Esophagus muscularis mucosa (tissue), 4 donors: ENCODE measurements around the gene SCARB2. TPM values are rescaled to one million over a fixed set of nuclear protein-coding genes. Genes with fewer than 3 reads are reported as not detected.

Source experiments
- DNase-seq: peaks from one replicate; pipeline ENCODE4 v3.0.0-alpha.2; 2017; ENCODE audit errors: extremely low spot score
- H3K27ac ChIP-seq, 4 donors: fragments of 200-600 bp; sonication (generic); replicated peaks in 1 of 4; 1 replicate in 3 of 4; 2 replicates in 1 of 4; pipeline ENCODE4 v1.5.1; 2016 to 2019; ENCODE audit warnings: mild to moderate bottlenecking in 1 of 4
- H3K27me3 ChIP-seq, 4 donors: fragments of 200-600 bp; sonication (generic); one replicate each; pipeline versions ENCODE4 v1.5.1 to v1.6.0; 2016 to 2019
- H3K36me3 ChIP-seq, 4 donors: fragments of 200-600 bp; sonication (generic); one replicate each; pipeline ENCODE4 v1.5.1; 2016 to 2019
- H3K4me1 ChIP-seq, 4 donors: fragments of 200-600 bp; sonication (generic); one replicate each; pipeline ENCODE4 v1.5.1; 2016 to 2019
- H3K4me3 ChIP-seq, 4 donors: fragments of 200-600 bp; sonication (generic); 1 replicate in 2 of 4; 2 replicates in 2 of 4; pipeline ENCODE4 v1.5.1; 2016 to 2019; ENCODE audit warnings: mild to moderate bottlenecking in 4 of 4, moderate library complexity in 1 of 4
- H3K9me3 ChIP-seq, 4 donors: fragments of 200-600 bp; sonication (generic); 1 replicate in 3 of 4; 2 replicates in 1 of 4; pipeline ENCODE4 v1.5.1; 2016 to 2019
- CTCF ChIP-seq, 3 experiments: fragments of 200-600 bp in 2 of 3; fragments of 450-650 bp in 1 of 3; sonication (generic) in 2 of 3; IDR thresholded peaks; one replicate each; pipeline ENCODE4 v1.5.1; 2017 to 2019; ENCODE audit warnings: antibody characterized with exemption in 3 of 3, mild to moderate bottlenecking in 2 of 3, moderate library complexity in 1 of 3
- EP300 ChIP-seq: sonication (generic); formaldehyde crosslinking; IDR thresholded peaks from one replicate; pipeline ENCODE4 v1.6.1; 2017; ENCODE audit warnings: antibody characterized with exemption
- POLR2A ChIP-seq: fragments of 450-650 bp; IDR thresholded peaks from one replicate; pipeline ENCODE4 v1.6.1; 2017; ENCODE audit warnings: antibody characterized with exemption, moderate library complexity, mild to moderate bottlenecking, low read depth
- POLR2AphosphoS5 ChIP-seq, 2 donors: sonication (generic); formaldehyde crosslinking; IDR thresholded peaks; one replicate each; pipeline ENCODE4 v1.6.1; 2017; ENCODE audit warnings: antibody characterized with exemption in 2 of 2
- WGBS: methylation state at CpG from one replicate; pipeline ENCODE4 v1.1.5; 2018; 5-methylcytosine and 5-hydroxymethylcytosine counted together
- intact Hi-C: fragments of 100-400 bp; cut with DNase I; formaldehyde crosslinking; loops from one replicate; pipeline ENCODE4 v1.15.1; 2023
- total RNA-seq, 4 donors: library from RNA; depleted of rRNA; stranded (reverse); fragments of >200 nt; gene quantifications; one replicate each; pipeline versions ENCODE4 v1.1.0 to v1.2.1, GENCODE V29; 2016

SCARB2 gene
- total RNA-seq, 4 donors from 2014 or later: 89.3 to 118 (median 106) TPM

- Histone ChIP-seq H3K27ac (no peak overlapping the region), H3K4me3 (no peak overlapping the region), H3K4me1 (peaks cover 0 to 7% (median under 1%) of the 10 kb centered on the region in 4 donors), H3K9me3 (peaks cover 0 to 17% (median 10%) of the 10 kb centered on the region in 4 donors), H3K27me3 (no peaks in the 10 kb centered on the region), H3K36me3 (no peaks in the 10 kb centered on the region)
- DNase-seq: no peak
- TF ChIP-seq POLR2AphosphoS5 (IDR thresholded peaks at IDR 0.05) (no peak), POLR2A (no peak), CTCF (IDR thresholded peaks at IDR 0.05) (no peak), EP300 (no peak)
- WGBS: 92% methylated on average over 4 of the region's 4 CpGs
- intact Hi-C loops: no loop called here
Measured at GRCh38 chr4:76238236-76238635, 24.6 kb upstream of the SCARB2 start.

- no peak for DNase-seq
- WGBS: 58% methylated on average over 1 of the region's 1 CpG
- no peak for TF ChIP-seq CTCF (IDR thresholded peaks at IDR 0.05)
- TF ChIP-seq EP300: no peak
- TF ChIP-seq POLR2AphosphoS5 (IDR thresholded peaks at IDR 0.05): no peak
- TF ChIP-seq POLR2A: no peak
- Histone ChIP-seq H3K4me3 (no peak overlapping the region), H3K9me3 (peaks cover 0 to 13% (median 10%) of the 10 kb centered on the region in 4 donors), H3K36me3 (no peaks in the 10 kb centered on the region), H3K4me1 (peaks cover 0 to 19% (median 3%) of the 10 kb centered on the region in 4 donors), H3K27me3 (no peaks in the 10 kb centered on the region), H3K27ac (no peak overlapping the region)
- intact Hi-C loops: no loop called here
Measured at GRCh38 chr4:76235915-76236314, 22.3 kb upstream of the SCARB2 start.

- DNase-seq: no peak
- intact Hi-C loops: no loop called here
- TF ChIP-seq POLR2AphosphoS5 (IDR thresholded peaks at IDR 0.05): no peak
- no peak for TF ChIP-seq CTCF (IDR thresholded peaks at IDR 0.05)
- no peak for TF ChIP-seq EP300
- TF ChIP-seq POLR2A: no peak
- peaks cover 0 to 8% (median 8%) of the 10 kb centered on the region in 4 donors for H3K9me3 ChIP-seq
- WGBS: 92% methylated on average over 2 of the region's 2 CpGs
- no peak overlapping the region for H3K4me3 ChIP-seq
- H3K27ac ChIP-seq: no peak overlapping the region
- H3K36me3 ChIP-seq: no peaks in the 10 kb centered on the region
- H3K27me3 ChIP-seq: no peaks in the 10 kb centered on the region
- H3K4me1 ChIP-seq: peaks cover 0 to 19% (median 3%) of the 10 kb centered on the region in 4 donors
Measured at GRCh38 chr4:76235407-76235806, 21.8 kb upstream of the SCARB2 start.

- Histone ChIP-seq H3K9me3 (peaks cover 0 to under 1% (median under 1%) of the 10 kb centered on the region in 4 donors), H3K4me3 (no peak overlapping the region), H3K27ac (no peak overlapping the region), H3K27me3 (no peaks in the 10 kb centered on the region), H3K36me3 (no peaks in the 10 kb centered on the region), H3K4me1 (peaks cover 0 to 19% (median 3%) of the 10 kb centered on the region in 4 donors)
- no peak for TF ChIP-seq CTCF (IDR thresholded peaks at IDR 0.05)
- TF ChIP-seq POLR2A: no peak
- TF ChIP-seq EP300: no peak
- no peak for DNase-seq
- 98% methylated on average over 5 of the region's 5 CpGs for WGBS
- intact Hi-C loops: no loop called here
Measured at GRCh38 chr4:76234679-76235044, 21.0 kb upstream of the SCARB2 start.
